ENCODE results near the gene ZNF423. TPM values are rescaled to one million over a fixed set of nuclear protein-coding genes. Genes with fewer than 3 reads are reported as not detected.

Gene ZNF423
- total RNA-seq, 4 donors from 2014 or later = 4.1 to 20.2 (median 10.3) TPM

GRCh38 chr16:49550666-49551065, 305.2 kb downstream of the ZNF423 start:
- TF ChIP-seq CTCF (IDR thresholded peaks at IDR 0.05; ENCODE audit: low read depth) = no peak

DNA sequence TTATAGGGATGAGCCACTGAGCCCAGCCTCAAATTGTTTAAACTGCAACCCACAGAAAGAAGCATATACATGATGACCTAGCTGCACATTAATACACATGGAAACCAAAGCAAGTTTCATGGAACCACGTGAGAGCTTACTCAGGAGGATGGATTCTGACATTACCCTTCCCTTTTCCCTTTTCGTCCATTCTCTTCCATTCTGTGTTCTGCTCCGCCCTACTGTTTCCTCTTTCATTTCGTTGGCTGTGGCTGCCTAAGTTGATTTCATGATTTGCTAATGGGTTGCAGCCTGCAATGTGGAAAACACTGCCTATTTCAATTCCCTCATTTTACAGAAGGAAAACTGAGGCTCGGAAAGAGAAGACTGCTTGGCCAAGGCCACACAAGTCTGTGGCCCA, 305.8 kb downstream of the ZNF423 start:
- TF ChIP-seq CTCF (IDR thresholded peaks at IDR 0.05; ENCODE audit: low read depth) = no peak

DNA sequence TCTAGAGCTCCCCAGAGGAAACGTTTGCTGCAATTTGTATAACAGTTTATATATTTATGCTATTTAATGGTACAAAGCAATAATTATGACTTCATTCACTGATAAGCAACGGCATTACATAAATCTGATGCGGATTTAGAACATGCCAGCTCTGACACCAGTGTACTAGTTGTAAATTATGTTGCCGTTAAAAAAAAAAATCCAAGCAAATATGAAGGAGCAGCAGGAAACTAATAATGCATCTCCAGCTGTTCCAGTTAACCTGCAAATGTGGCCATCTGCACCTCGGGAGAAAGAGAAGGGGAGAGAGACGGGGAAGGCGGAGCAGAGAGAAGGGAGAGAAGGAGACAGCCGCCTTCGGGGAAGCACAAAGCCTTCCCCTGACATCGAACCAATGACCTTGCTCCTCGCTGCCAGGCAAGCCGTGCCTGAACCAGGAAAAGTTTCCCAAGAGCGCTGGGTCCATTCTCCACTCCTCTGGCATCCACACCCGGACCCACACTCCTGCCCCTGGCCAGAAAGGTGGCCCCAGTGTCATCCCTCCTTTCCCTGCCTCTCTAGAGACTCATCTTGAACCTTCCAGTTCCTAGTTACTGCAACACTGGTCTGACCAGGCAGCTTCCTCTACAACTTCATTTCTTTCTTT, 307.5 kb downstream of the ZNF423 start:
- no peak for TF ChIP-seq CTCF (IDR thresholded peaks at IDR 0.05; ENCODE audit: low read depth)

- no peak for TF ChIP-seq CTCF (IDR thresholded peaks at IDR 0.05; ENCODE audit: low read depth)
Observed at GRCh38 chr16:49547448-49547847, 308.5 kb downstream of the ZNF423 start.

DNA sequence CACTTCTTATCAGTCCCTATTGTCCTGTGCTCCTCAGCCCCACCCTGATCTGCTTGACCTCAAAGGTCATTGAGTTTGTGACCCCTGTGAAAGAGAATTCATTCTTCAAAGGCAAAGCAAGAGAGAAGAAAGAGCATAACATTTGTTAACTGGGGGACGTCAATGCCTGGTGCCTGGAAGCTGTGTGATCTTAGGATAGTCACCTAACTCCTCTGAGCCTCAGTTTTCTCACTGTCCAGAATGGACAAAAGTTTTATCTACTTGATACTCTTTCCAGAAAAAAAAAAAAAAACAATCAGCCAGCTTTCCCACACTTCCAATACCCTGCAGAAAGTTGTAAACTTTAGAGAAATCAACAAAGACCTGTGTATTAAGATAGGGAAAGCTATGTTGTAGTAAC, 309.2 kb downstream of the ZNF423 start:
- TF ChIP-seq CTCF (IDR thresholded peaks at IDR 0.05; ENCODE audit: low read depth) = no peak

- no peak for TF ChIP-seq CTCF (IDR thresholded peaks at IDR 0.05; ENCODE audit: low read depth)
Observed at GRCh38 chr16:49545741-49546448, 310.0 kb downstream of the ZNF423 start.

DNA sequence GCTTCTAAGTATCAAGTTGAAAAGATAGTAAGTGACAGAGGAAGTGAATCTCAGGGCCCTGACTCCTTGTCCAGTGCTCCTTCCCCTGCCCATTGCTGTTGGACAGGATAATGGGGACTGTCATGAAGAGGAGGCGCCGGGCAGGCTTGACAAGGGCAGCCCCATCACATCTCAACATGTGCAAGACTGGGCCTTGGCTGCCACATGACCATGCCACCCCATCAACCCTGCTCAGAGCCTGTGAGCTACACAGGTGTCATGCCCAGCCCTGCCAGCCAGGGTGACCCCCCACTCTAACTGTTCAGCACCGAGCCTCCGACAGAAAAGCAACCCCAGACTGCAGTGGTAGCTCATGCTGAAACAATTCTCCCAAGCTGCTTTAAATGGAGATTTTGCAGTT, 310.7 kb downstream of the ZNF423 start:
- TF ChIP-seq CTCF (IDR thresholded peaks at IDR 0.05; ENCODE audit: low read depth) = no peak

Measured in subcutaneous adipose tissue (tissue), 4 donors.